Nucleus accumbens (tissue), 56 donors: ENCODE results near the gene TPSB2.
"Not testable (repeated sequence)": the region's sequence is repeated elsewhere in the genome, so short reads cannot be mapped to it uniquely, and the experiment has no call there.

Experiments used
- DNase-seq, 56 donors: peaks; one replicate each; lab custom pipeline; 2025; lab: John Stamatoyannopoulos, UW

The TPSB2 gene

DNA sequence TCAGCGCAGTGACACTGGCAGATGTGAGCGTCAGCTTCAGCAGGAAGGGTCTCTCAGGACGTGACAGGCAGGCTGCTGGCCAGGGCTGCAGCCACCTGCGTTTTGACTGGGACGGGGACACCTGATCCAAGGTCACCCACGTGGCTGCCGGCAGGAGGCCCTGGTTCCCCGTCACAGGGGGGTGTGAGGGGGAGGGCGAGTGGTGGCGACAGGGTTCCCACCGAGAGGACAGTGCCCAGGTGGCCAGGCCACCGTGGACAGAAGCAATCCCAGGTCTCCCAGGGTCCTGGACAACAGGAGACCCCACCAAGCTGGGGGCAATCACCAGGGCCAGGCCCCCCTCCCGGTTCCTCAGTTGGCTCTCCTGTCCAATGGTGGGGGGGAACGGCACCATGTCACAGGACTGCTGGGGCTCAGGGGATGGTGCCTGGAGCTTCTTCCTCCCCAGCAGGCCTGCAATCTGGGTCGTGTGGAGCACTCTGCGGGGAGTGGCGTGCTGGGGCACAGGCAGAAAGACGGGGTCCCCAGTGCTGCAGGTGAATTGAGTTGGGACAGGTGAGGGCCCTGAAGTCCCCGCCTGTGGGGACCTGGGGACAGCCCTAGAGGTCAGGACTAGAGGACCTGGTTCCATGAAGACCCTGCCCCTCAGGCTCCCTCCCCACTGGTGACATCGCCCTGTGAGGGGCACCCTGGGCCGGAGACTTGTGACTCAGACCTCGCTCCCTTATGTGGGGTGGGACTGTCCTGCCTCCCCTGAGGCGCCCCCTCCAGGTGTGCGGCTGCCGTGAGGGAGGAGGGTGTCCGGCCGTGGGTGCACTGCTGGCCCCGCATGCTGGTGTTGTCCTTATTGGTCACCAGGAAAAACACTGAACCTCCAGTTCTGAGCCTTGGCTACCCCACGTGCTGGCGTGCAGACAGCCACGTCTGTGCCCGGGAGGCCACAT is 14.2 kb upstream of the TPSB2 start:
- DNase-seq = not testable (repeated sequence)

DNA sequence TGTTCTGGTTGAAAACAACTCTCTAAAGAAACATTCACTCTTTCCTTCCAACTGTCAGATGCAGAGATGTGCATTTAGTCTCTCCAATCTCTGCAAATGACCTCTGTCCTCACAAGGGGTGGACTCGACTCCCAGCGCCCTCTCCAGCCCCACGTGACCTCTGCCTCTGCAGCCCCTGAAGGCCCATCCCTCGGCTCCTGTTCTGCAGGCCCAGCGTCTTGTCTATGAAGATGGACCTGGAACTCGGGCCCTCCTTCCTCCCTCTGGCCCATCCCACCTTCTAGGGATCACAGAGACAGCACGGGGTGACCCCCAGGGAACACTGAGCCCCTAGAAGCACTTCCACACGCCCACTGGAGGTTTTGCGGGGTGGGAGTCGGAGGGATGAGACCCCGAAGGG is 13.4 kb upstream of the TPSB2 start:
- DNase-seq = not testable (repeated sequence)

DNA sequence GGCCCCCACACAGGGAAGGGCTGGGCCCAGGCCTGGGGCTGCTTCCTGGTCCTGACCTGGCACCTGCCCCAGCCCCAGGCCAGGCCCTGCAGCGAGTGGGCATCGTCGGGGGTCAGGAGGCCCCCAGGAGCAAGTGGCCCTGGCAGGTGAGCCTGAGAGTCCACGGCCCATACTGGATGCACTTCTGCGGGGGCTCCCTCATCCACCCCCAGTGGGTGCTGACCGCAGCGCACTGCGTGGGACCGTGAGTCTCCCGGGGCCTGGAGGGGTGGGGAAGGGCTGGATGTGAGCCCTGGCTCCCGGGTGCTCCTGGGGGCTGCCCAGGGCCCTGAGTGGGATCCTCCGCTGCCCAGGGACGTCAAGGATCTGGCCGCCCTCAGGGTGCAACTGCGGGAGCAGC is 11.1 kb upstream of the TPSB2 start:
- not testable (repeated sequence) for DNase-seq

DNA sequence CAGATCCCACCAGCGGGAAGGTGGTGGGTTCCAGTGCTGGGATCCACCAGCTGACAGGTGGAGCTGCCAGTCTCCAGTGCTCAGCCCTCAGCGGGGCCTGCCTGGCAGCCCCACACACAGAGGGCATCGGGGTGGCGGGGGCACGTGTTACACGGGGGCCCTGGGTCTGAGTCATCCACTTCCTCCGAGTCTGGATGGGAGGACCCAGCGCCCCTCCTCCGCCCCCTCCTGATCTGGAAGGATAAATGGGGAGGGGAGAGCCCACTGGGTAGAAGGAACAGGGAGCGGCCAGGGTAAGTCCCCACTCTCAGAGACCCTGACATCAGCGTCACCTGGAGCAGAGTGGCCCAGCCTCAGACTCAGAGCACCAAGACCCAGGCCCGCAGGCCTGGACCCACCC is 10.5 kb upstream of the TPSB2 start, which contains the start of gene TPSAB1:
TPSAB1 (plus strand) TSS at position 270 of the 400 bp plus-strand sequence. CDS start 234 bp downstream, outside the sequence.
- DNase-seq = not testable (repeated sequence)

DNA sequence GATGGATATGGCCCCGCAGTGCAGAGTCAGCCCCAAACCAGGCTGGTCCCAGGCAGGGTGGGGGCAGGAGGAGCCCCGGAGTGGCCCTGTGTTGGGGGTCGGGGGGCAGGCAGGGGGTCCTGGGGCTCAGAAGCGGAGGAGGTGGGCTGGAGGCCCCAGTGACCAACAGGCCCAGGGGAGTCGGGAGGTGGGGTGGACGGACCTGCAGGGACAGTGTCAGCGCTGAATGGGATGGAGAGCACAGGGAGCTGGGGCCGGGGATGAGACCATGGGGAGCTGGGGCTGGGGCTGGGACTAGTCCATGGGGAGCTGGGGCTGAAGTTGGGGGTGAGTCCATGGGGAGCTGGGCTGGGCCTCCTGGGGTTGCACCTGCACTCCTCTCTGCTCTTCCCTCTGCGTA is 9.6 kb upstream of the TPSB2 start:
- not testable (repeated sequence) for DNase-seq

DNA sequence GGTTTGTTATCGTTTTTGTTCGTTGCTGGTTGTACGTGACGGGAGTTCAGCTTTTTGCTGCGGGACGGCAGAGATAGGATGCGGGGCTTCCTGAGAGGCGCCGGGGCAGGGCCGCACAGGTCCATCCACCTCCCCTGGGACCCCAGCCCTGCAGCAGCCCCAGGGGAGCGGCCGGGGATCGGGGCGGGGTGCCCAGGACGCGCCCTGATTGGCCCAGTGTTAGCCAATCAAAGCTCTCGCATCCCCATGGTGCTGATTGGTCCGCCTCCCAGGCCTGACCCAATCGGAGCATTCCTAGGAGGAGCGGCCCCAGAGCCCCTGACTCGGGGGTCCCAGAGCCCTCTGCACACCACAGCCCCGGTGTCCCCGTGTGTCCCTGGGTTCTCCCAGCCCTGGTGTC is 8.9 kb upstream of the TPSB2 start:
- DNase-seq = peak in 1 of 56 donors; percentile 7

DNA sequence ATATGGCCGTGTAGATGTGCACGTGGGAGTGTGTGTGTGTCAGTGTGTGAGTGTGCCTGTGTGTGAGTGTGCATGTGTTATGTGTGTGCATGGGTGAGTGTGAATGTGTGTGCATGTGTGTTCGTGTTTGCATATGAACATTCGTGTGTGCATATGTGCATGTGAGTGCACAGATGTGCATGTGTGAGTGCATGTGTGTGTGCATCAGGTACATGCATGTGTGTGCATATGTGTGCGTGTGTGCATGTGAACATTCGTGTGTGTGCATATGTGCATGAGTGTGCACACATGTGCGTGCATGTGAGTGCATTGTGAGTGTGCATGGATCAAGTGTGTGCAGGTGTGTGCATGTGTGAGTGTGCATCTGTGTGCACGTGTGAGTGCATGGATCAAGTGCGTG is 8.0 kb upstream of the TPSB2 start:
- DNase-seq = no peak

DNA sequence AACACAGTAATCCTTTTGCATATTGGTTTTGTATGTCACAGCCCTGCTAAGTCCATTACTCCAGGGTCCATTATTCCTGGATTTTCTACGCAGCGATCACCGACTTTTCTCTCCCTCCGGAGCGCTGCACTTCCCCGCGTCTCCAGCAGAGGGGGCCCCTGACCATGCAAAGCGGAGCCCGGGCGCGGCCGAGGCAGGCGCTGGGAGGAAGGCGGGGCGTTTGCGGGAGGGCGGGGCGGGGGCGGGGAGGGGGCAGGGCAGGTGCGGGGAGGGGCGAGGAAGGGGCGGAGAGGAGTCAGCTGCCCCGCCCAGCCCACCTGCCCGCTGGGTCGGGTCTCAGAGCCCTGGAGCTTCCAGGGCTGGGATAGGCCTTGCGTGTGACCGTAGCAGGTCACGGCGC is 6.7 kb upstream of the TPSB2 start:
- not testable (repeated sequence) for DNase-seq

DNA sequence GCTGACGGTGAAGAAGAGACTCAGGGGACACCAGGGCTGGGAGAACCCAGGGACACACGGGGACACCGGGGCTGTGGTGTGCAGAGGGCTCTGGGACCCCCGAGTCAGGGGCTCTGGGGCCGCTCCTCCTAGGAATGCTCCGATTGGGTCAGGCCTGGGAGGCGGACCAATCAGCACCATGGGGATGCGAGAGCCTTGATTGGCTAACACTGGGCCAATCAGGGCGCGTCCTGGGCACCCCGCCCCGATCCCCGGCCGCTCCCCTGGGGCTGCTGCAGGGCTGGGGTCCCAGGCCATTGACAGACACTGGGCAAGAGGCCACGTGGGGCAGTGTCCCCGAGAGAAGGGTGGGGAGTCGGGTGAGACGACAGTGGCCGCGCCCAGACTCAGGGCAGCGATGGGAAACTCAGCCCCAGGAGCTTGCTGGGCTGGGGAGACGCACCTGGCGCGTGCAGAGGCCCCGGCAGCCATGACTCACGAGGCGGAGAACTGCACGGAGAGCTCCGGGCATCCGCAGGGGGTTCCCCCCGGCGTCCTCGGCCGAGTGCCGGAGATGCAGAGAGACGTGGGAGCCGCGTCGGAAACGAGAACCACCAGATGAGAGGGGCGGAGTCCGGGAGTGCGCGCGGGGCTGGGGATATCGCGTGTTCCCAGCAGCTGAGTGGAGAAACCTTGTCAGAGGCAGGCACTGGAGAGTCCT is 2.2 kb upstream of the TPSB2 start:
- not testable (repeated sequence) for DNase-seq

DNA sequence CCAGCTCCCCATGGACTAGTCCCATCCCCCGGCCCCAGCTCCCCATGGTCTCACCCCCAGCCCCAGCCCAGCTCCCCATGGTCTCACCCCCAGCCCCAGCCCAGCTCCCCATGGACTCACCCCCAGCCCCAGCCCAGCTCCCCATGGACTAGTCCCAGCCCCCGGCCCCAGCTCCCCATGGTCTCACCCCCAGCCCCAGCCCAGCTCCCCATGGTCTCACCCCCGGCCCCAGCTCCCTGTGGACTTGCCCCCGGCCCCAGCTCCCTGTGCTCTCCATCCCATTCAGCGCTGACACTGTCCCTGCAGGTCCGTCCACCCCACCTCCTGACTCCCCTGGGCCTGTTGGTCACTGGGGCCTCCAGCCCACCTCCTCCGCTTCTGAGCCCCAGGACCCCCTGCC is 1.3 kb upstream of the TPSB2 start:
- not testable (repeated sequence) for DNase-seq

DNA sequence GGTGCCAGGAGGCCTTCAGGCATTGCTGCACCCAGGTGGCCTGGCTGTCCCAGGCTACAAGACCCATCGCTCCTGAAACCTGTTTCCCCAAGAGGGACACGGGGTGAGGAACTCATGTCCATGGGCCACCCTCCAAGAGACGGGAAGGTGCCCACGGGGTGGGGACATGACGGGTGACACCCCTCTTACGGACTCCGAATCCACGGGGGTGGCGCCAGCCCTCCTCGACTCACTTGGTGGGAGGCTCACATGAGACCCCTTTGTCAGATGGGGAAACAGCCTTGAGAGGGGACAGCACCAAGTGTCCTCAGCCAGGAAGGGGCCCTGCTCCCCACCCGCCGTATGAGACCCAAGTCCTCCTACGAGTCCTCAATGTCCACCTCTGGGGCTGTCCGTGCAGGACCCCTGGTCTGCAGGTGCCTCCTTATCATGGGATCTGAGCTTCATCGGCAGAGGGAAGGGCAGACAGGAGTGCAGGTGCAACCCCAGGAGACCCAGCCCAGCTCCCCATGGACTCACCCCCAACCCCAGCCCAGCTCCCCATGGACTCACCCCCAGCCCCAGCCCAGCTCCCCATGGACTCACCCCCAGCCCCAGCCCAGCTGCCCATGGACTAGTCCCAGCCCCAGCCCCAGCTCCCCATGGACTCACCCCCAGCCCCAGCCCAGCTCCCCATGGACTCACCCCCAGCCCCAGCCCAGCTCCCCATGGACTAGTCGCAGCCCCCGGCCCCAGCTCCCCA is 658 bp upstream of the TPSB2 start:
- not testable (repeated sequence) for DNase-seq

DNA sequence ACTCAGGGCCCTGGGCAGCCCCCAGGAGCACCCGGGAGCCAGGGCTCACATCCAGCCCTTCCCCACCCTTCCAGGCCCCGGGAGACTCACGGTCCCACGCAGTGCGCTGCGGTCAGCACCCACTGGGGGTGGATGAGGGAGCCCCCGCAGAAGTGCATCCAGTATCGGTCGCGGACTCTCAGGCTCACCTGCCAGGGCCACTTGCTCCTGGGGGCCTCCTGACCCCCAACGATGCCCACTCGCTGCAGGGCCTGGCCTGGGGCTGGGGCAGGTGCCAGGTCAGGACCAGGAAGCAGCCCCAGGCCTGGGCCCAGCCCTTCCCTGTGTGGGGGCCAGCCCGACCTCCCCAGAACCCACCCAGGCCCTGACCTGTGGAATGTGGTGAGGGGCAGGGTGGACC is 508 bp downstream of the TPSB2 start:
- DNase-seq = not testable (repeated sequence)

DNA sequence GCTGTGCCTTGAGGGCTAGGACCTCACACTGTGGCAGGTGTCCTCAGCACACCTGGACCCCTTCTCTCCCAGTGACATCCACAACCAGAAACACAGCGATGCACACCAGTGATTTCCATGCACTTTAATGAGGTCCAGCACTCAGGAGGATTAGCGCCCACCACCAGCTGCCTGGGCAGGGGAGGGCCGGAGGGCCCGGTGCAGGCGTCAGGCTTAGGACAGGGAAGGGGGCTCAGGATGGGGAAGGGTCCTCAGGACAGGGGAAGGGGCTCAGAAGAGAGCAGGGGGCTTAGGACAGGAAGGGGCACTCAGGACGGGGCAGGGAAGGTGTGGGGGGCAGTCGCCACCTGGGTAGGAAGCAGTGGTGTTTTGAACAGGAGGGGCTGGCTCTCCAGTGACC is 1.8 kb downstream of the TPSB2 start:
- DNase-seq = not testable (repeated sequence)

DNA sequence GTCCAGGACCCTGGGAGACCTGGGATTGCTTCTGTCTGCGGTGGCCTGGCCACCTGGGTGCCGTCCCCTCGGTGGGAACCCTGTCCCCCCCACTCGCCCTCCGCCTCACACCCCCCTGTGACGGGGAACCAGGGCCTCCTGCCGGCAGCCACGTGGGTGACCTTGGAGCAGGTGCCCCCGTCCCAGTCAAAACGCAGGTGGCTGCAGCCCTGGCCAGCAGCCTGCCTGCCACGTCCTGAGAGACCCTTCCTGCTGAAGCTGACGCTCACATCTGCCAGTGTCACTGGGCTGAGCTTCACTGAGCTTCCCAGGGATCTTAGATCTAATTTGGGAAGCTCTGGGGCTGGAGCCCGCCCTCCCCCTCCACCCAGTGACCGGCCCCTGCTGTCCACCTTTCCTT is 3.3 kb downstream of the TPSB2 start:
- not testable (repeated sequence) for DNase-seq

DNA sequence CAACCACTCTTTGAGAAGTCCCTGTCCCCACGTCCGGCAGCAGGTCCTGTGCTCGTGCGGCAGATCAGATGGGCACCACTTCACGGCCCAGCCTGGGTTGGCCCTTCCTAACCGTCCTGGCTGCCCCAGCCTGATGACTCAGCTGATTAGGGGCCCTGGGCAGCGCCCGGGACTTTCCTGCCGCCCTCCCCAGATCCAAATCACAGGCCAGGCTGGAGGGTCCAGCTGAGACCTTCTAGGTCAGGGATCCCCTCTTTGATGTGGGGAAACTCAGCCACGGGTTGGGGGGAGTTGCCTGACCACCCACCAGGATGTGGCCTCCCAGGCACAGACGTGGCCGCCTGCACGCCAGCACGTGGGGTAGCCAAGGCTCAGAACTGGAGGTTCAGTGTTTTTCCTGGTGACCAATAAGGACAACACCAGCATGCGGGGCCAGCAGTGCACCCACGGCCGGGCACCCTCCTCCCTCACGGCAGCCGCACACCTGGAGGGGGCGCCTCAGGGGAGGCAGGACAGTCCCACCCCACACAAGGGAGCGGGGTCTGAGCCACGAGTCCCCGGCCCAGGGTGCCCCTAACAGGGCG is 4.2 kb downstream of the TPSB2 start:
- DNase-seq = not testable (repeated sequence)

DNA sequence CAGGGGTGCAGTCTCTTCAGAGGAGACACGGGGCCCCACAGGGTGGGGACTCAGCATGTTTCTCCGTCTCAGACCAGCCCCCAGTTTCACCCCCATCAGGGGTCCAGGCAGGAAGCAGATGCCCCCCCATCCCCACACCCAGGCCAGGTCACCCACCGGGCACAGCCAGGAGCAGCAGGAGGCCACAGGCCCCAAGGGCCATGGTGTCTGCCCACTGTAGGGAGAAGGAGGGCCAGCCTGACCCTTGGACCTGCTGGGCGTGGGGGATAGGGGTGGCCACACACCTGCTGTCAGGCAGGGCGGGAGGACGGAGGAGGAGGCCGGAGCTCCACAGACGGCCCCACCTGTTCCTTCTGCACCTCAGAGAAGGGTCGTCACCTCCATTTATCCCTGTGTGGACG is 4.9 kb downstream of the TPSB2 start, which contains the start of gene TPSG1:
TPSG1 (minus strand) TSS at position 218 of the 401 bp plus-strand sequence; CDS start at position 202, 16 bp downstream.
- no peak for DNase-seq

DNA sequence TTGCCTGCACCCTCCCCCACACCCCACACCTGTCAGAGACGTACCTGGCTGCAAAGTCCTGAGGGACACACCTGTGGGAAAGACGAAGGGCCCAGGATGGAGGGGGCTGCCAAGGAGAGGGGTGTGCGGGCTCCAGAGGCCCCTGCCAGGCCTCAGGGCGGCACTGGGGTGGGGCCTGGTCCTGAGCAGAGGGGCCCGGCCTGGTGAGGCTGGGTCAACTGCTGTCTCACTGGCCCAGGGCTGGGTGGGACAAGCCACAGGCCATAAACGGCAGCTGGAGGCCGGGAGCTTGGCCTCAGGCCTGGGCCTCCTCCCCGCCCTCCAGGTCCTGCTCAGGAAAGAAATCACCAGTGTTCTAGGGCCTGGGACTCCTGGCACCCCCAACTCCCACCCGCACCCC is 5.4 kb downstream of the TPSB2 start:
- DNase-seq = no peak

DNA sequence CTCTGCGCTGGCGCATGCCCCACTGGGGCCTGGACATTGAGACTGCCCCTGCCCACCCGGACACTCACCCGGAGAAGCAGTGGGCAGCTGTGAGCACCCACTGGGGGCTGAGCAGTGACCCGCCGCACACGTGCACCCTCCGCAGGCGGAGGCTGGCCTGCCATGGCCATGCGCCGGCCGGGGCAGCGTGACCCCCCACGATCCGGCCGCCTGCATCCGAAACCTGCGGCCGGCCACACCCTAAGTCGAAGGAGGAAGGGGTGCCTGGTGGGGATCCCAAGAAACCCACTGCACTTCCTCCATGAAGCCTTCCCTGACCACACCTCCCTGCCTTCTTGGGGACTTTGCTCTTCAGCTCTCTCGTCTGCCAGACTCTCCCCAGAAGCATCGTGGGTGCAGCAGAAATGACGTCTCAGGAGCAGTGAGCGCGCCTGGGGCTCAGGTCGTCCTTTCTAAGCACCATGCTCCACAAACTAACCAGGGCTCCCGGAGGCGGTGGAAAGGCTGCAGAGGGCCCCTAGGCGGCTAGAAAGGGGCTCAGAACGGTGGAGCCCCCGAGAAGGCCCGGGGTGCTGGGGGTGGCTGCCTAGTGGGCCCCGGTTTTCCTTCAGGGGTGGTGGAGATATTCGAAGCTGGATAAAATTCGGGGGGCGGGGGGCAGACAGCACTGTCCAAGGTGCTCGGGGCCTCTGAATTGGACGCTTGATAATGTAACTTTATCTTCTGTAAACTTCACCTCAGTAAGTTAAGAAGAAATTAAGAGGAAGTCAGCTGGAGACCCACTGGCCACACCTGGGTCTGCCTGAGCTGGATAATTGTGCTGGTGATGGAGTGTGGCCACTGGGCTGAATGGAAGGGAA is 6.4 kb downstream of the TPSB2 start:
- no peak for DNase-seq
